Activated naive CD4-positive, alpha-beta T cell treated with anti-CD3 and anti-CD28 coated beads, Interleukin-2, amount 50 U/mL, for 16 hours (primary cell): ENCODE results near the gene ERP44.
"Not testable (repeated sequence)": the region's sequence is repeated elsewhere in the genome, so short reads cannot be mapped to it uniquely, and the experiment has no call there.

ENCODE experiments used
- DNase-seq: peaks from one replicate; pipeline ENCODE4 v3.0.0-alpha.2; 2020

The ERP44 gene

GRCh38 chr9:100099722-100100042 lies 882 bp upstream of the ERP44 start:
- no peak for DNase-seq

DNA sequence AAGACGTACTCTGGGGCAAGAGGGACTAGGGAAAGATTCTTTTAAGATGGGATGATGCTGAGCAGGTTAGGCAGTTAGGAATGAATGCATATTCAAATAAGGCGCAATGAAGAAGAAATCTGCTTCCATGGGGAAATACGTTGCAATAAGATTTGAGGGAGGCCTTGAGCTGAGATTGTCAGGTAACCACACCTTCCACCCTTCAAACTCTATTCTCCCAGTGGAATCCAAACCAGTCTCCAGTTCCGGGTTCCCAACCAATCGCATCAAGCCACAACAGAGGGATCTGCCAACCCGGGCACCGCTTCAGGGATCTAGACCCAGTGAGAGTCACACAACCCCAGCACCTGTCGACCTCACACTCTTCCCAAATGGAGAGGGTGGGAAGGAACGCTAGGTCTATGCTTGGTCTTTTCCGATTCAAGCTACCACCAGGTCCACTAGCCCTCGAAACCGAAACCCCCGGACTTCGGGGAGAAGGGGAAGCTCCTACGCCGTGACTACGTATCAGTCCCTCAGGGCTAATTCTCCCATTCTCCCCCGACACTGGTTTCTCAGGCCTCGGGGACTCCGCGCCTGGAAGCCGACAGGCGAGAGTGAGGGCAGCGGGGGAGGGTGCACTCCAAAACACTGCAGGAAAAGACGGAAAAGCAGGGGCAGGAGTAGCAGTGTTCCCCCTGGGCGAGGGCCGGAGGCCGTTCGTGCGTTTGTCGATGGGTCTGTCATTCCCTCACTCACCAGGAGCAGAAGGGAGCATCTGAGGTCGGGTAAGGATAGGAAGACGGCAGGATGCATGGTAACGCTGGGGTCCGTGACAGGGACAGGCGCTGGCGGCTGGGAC lies 534 bp downstream of the ERP44 start:
- DNase-seq: peak; percentile 15

DNA sequence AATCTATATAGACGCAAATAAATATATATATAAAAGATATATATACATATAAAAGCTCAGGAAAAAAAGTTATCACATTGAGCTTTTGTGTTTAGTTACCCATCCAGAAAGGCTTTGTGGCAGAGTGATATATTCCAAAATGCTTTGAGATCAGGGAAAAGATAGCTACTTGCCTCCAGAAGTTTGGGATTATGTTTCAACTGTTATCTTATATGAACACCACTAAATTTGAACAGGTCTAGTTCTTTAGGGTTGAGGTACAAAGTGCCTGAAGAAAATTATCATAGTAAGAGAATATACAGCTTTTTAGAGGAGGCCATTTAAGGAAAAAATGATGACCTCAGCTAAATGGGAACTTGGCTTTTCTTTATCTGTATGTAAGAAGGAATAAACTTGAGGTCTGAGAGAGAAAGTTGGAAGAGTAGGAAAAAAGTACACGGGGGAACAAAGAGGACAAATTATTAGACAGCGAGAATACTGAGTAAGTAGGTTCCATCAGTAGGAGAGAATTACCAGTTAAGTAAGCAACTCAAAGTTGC lies 2.4 kb downstream of the ERP44 start:
- no peak for DNase-seq

DNA sequence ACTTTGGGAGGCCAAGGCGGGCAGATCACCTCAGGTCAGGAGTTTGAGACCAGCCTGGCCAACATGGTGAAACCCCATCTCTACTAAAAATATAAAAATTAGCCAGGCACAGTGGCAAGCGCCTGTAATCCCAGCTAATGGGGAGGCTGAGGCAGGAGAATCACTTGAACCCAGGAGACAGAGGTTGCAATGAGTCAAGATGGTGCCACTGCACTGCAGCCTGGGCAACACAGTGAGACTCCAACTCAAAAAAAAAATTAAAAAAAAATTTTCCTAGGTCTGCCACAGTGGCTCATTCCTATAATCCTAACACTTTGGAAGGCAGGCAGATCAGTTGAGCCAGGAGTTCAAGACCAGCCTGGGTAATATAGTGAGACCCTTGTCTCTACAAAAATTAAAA lies 4.4 kb downstream of the ERP44 start:
- not testable (repeated sequence) for DNase-seq

GRCh38 chr9:100092066-100092465 lies 6.7 kb downstream of the ERP44 start:
- DNase-seq: no peak

GRCh38 chr9:100091650-100092049 lies 7.2 kb downstream of the ERP44 start:
- no peak for DNase-seq

GRCh38 chr9:100090880-100091279 lies 7.9 kb downstream of the ERP44 start:
- DNase-seq: no peak

DNA sequence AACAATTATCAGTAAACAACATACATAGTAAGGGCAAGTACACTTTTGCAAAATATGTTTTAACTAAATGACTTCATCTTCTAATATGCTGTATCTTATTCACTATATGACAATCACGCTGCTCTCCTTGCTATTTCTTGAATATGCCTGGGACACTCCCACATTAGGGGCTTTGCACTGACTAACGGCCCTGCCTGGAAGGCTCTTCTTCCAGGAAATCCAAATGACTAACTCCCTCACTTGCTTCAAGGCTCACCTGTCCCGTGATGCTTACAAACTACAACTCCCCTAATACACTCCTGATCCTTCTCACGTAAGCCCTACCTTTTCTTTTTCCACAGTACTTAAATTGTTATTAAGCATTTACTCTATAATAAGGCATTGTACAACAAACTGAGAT lies 10.6 kb downstream of the ERP44 start:
- no peak for DNase-seq

GRCh38 chr9:100087218-100087617 lies 11.6 kb downstream of the ERP44 start:
- DNase-seq: no peak

DNA sequence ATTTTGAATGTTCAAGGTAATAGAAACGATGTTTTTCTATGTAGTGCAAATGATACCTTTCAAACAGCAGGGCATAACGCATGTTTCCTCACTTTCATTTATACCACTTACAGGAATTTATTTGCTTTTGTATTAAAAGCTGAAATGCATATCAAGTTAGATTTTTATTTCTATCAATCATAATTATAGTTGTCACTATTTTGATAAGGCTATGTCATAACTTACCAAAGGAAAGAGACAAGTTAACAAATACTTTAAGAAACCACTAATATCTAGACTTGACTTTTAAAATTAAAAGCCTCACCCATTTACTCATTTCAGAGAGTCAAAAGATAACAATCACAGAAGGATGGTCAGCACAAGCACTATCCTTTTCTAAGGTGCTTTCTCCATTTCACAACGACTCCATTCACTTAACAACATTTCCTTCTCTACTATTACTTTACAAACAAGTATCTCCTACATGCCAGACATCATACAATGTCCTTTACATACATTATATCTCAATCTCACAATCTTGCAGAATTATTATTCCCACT lies 12.6 kb downstream of the ERP44 start:
- no peak for DNase-seq

DNA sequence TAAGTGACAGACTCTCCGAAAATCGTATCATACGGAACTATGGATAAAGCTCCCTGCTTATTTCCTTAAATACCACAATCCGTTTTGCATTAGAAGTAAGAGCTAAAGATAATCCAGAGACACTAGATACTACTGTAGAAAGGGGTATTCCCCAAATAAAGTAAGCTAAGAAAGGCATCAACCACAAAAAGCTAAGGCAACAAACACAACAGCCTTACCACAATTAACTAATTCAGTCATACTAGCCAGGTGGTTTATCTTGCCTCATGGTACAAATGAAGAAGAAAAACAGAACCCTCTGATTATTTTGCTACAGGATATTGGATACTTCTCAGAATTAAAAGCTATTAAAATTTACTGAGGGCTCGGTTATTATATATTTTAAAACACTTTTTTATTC lies 14.1 kb downstream of the ERP44 start:
- no peak for DNase-seq

DNA sequence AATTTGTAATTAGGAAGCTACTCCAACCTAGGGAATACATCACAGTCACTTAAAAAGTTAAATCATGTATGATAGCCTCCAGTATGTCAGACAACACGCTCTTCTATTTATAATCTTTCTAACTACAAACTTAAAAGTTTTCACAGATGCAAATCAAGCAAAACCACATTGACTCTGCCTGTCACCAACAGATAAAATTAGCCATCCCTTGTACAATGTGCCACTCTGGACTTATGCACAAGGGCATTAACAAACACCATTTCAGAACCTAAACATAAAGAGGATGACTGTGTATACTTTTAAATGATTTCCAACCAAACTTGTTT lies 14.7 kb downstream of the ERP44 start:
- no peak for DNase-seq

DNA sequence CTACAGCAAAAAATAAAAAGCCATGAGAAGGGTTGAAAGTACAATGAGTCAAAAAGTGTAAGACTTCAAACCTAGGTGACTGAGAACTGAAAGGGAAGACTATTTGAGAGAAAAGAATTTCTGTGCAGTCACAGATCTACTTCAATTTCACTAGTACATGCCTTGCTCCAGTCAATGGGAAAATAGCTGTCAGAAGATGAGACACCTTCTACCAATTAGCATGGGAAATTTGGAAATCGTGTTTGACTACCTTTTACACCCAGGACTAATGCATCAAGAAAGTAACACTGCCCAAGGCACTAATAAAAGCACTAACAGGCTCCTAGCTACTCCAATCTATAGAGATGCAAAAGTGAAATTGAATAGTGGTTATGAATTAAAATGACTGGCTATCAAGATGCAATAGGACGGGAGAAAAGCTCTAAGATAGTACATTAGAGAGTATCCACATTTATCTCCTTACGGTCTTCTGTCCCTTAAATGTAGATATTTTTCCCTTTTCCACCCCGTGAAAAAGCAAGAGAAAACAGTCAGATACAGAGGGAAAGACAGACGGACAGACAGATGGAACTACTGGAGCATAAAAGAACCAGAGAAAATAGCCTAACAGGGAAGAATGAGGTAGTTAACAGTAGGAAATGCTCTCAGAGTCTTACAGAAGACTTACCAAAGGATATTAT lies 15.2 kb downstream of the ERP44 start:
- DNase-seq: no peak

DNA sequence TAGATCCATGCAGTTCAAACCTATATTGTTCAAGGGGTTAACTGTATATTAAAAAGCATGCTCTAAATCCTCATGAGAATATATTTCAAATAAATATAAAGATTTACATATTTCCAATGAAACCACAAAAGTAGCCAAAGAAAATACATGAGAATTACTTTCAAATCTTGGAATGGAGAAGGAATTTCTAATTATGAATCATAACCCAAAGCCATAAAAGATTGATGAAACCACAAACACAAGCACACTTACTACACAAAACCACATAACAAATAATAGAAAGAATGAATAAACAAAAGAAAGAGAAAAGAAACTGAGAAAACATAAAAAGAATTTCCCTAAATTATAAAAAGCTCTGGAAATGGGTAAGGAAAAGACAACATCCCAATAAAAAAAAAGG lies 16.0 kb downstream of the ERP44 start:
- no peak for DNase-seq

DNA sequence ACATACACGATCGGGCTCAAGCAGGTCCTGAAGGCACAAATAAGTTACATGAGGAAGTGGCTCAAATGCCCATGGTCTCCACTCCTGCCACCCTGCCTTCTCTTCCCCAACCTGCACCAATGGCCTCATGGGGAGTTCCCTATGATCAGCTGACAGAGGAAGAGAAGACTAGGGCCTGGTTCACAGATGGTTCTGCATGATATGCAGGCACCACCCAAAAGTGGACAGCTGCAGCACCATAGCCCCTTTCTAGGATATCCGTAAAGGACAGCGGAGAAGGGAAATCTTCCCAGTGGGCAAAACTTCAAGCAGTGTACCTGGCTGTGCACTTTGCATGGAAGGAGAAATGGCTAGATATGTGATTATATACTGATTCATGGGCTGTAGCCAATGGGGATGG lies 22.5 kb downstream of the ERP44 start:
- DNase-seq: not testable (repeated sequence)

- DNase-seq: no peak
Observed at GRCh38 chr9:100074989-100075388, 23.8 kb downstream of the ERP44 start.

DNA sequence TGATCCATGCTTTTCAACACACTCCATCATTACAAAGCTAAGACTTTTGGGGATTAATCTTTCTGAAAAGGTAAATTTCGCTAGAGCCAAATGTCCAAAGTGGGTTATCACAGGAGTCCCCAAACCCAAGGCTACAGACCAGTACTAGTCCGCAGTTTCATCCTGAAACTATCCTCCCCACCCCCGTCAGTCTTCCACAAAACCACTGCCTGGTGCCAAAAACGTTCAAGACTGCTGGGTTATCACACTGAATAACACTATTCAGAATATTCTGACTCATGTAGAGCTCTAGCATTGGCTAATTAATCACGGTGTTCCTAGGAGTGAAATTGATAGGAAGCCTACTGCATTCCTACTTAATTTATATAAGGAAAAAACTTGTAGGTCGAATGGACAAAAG lies 24.7 kb downstream of the ERP44 start:
- DNase-seq: no peak

GRCh38 chr9:100072805-100073204 lies 26.0 kb downstream of the ERP44 start:
- DNase-seq: no peak

GRCh38 chr9:100071271-100071670 lies 27.5 kb downstream of the ERP44 start:
- DNase-seq: no peak

- DNase-seq: no peak
Observed at GRCh38 chr9:100070104-100071041, 28.4 kb downstream of the ERP44 start.

- DNase-seq: not testable (repeated sequence)
Observed at GRCh38 chr9:100069068-100069467, 29.7 kb downstream of the ERP44 start.

- DNase-seq: not testable (repeated sequence)
Observed at GRCh38 chr9:100067990-100068389, 30.8 kb downstream of the ERP44 start.

GRCh38 chr9:100066539-100066938 lies 32.3 kb downstream of the ERP44 start:
- no peak for DNase-seq
